HepG2 (cell line): ENCODE measurements around the gene TGM2.

ENCODE experiments used
- CREB1 ChIP-seq, 2 experiments: fragments of 450-650 bp in 1 of 2; IDR thresholded peaks; 2 replicates each; pipeline ENCODE4 v1.6.1; 2016 to 2017; ENCODE audit warnings: control low read depth in 1 of 2, mild to moderate bottlenecking in 1 of 2, missing compliant biosample characterization in 1 of 2, missing genetic modification characterization in 1 of 2
- MYC ChIP-seq: sonication (generic); formaldehyde crosslinking; IDR thresholded peaks from 2 replicates; pipeline ENCODE4 v1.9.0; 2021; ENCODE audit warnings: missing genetic modification reagents, borderline replicate concordance
- POLR2A ChIP-seq, 2 experiments: IDR thresholded peaks; 2 replicates each; pipeline ENCODE4 v1.6.1; 2011; ENCODE audit warnings: low read depth in 2 of 2, low read length in 2 of 2, mild to moderate bottlenecking in 1 of 2, moderate library complexity in 1 of 2; ENCODE audit not compliant: insufficient read depth in 1 of 2
- ZNF543 ChIP-seq: sonication (generic); formaldehyde crosslinking; IDR thresholded peaks from 2 replicates; pipeline ENCODE4 v1.4.0; 2020; ENCODE audit warnings: mild to moderate bottlenecking, missing genetic modification reagents
- ZNF549 ChIP-seq: sonication (generic); formaldehyde crosslinking; IDR thresholded peaks from 2 replicates; pipeline ENCODE4 v1.5.0; 2020; ENCODE audit warnings: missing genetic modification reagents
- ZNF713 ChIP-seq: sonication (generic); formaldehyde crosslinking; IDR thresholded peaks from 2 replicates; pipeline ENCODE4 v1.4.0; 2020; ENCODE audit warnings: mild to moderate bottlenecking, missing genetic modification reagents
- TF ChIP-seq, protein P1 (sequence below): sonication (generic); formaldehyde crosslinking; IDR thresholded peaks from 2 replicates; pipeline ENCODE4 v1.4.0; 2020; ENCODE audit warnings: missing genetic modification reagents
- TF ChIP-seq, protein P2 (sequence below): IDR thresholded peaks from 2 replicates; pipeline ENCODE4 v1.6.1; 2016; ENCODE audit warnings: missing compliant biosample characterization, missing genetic modification reagents, borderline replicate concordance
- TF ChIP-seq, protein P3 (sequence below): IDR thresholded peaks from 2 replicates; pipeline ENCODE4 v1.6.1; 2016; ENCODE audit warnings: low read depth, borderline replicate concordance
- TF ChIP-seq, protein P4 (sequence below): sonication (generic); formaldehyde crosslinking; IDR thresholded peaks from 2 replicates; pipeline ENCODE4 v1.8.0; 2022; ENCODE audit warnings: mild to moderate bottlenecking, missing genetic modification reagents, borderline replicate concordance
- TF ChIP-seq, protein P5 (sequence below): sonication (generic); formaldehyde crosslinking; IDR thresholded peaks from 2 replicates; pipeline ENCODE4 v1.4.0; 2020; ENCODE audit warnings: missing genetic modification reagents

DNA sequence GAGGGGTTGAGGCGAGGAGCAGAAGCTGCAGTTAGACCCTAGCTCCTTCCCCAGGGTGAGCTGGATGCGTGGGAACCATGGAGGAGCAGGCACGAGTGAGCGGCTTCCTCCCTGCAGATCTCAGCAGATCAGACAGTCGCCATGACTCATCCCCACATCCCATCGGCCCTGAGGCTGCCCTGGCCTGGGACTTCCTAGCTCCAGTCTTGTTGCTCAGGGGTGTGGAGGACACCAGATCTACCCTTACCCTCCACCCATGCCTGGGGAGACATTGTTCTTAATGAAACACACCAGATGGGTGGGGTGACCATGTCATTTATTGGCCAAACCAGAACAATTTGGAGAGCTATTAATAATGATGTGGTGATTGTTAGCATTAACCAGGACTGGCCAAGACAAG lies 36.3 kb upstream of the TGM2 start:
- no peak for TF ChIP-seq ZNF713 (CRISPR knock-in tag)
- TF ChIP-seq, protein P1, sequence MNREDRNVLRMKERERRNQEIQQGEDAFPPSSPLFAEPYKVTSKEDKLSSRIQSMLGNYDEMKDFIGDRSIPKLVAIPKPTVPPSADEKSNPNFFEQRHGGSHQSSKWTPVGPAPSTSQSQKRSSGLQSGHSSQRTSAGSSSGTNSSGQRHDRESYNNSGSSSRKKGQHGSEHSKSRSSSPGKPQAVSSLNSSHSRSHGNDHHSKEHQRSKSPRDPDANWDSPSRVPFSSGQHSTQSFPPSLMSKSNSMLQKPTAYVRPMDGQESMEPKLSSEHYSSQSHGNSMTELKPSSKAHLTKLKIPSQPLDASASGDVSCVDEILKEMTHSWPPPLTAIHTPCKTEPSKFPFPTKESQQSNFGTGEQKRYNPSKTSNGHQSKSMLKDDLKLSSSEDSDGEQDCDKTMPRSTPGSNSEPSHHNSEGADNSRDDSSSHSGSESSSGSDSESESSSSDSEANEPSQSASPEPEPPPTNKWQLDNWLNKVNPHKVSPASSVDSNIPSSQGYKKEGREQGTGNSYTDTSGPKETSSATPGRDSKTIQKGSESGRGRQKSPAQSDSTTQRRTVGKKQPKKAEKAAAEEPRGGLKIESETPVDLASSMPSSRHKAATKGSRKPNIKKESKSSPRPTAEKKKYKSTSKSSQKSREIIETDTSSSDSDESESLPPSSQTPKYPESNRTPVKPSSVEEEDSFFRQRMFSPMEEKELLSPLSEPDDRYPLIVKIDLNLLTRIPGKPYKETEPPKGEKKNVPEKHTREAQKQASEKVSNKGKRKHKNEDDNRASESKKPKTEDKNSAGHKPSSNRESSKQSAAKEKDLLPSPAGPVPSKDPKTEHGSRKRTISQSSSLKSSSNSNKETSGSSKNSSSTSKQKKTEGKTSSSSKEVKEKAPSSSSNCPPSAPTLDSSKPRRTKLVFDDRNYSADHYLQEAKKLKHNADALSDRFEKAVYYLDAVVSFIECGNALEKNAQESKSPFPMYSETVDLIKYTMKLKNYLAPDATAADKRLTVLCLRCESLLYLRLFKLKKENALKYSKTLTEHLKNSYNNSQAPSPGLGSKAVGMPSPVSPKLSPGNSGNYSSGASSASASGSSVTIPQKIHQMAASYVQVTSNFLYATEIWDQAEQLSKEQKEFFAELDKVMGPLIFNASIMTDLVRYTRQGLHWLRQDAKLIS (CRISPR knock-in tag): no peak
- TF ChIP-seq, protein P2, sequence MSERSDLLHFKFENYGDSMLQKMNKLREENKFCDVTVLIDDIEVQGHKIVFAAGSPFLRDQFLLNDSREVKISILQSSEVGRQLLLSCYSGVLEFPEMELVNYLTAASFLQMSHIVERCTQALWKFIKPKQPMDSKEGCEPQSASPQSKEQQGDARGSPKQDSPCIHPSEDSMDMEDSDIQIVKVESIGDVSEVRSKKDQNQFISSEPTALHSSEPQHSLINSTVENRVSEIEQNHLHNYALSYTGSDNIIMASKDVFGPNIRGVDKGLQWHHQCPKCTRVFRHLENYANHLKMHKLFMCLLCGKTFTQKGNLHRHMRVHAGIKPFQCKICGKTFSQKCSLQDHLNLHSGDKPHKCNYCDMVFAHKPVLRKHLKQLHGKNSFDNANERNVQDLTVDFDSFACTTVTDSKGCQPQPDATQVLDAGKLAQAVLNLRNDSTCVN: no peak
- TF ChIP-seq MYC (CRISPR knock-in tag): no peak
- TF ChIP-seq, protein P3, sequence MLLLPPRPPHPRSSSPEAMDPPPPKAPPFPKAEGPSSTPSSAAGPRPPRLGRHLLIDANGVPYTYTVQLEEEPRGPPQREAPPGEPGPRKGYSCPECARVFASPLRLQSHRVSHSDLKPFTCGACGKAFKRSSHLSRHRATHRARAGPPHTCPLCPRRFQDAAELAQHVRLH (CRISPR knock-in tag): no peak
- TF ChIP-seq ZNF549: no peak
- TF ChIP-seq POLR2A (IDR thresholded peaks at IDR 0.05; ENCODE audit: insufficient read depth in 1 of 2, low read depth in 2 of 2, low read length in 2 of 2): no peak
- no peak for TF ChIP-seq ZNF543 (CRISPR knock-in tag)
- TF ChIP-seq, protein P4, sequence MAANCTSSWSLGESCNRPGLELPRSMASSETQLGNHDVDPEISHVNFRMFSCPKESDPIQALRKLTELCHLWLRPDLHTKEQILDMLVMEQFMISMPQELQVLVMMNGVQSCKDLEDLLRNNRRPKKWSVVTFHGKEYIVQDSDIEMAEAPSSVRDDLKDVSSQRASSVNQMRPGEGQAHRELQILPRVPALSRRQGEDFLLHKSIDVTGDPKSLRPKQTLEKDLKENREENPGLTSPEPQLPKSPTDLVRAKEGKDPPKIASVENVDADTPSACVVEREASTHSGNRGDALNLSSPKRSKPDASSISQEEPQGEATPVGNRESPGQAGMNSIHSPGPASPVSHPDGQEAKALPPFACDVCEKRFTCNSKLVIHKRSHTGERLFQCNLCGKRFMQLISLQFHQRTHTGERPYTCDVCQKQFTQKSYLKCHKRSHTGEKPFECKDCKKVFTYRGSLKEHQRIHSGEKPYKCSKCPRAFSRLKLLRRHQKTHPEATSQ (CRISPR knock-in tag): no peak
- no peak for TF ChIP-seq CREB1 (IDR thresholded peaks at IDR 0.05)
- no peak for TF ChIP-seq CREB1 (CRISPR knock-in tag; IDR thresholded peaks at IDR 0.05)
- TF ChIP-seq, protein P5, sequence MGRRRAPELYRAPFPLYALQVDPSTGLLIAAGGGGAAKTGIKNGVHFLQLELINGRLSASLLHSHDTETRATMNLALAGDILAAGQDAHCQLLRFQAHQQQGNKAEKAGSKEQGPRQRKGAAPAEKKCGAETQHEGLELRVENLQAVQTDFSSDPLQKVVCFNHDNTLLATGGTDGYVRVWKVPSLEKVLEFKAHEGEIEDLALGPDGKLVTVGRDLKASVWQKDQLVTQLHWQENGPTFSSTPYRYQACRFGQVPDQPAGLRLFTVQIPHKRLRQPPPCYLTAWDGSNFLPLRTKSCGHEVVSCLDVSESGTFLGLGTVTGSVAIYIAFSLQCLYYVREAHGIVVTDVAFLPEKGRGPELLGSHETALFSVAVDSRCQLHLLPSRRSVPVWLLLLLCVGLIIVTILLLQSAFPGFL: no peak
